ENCODE data around the gene URGCP. TPM values are rescaled to one million over a fixed set of nuclear protein-coding genes. Genes with fewer than 3 reads are reported as not detected.

URGCP gene, protein sequence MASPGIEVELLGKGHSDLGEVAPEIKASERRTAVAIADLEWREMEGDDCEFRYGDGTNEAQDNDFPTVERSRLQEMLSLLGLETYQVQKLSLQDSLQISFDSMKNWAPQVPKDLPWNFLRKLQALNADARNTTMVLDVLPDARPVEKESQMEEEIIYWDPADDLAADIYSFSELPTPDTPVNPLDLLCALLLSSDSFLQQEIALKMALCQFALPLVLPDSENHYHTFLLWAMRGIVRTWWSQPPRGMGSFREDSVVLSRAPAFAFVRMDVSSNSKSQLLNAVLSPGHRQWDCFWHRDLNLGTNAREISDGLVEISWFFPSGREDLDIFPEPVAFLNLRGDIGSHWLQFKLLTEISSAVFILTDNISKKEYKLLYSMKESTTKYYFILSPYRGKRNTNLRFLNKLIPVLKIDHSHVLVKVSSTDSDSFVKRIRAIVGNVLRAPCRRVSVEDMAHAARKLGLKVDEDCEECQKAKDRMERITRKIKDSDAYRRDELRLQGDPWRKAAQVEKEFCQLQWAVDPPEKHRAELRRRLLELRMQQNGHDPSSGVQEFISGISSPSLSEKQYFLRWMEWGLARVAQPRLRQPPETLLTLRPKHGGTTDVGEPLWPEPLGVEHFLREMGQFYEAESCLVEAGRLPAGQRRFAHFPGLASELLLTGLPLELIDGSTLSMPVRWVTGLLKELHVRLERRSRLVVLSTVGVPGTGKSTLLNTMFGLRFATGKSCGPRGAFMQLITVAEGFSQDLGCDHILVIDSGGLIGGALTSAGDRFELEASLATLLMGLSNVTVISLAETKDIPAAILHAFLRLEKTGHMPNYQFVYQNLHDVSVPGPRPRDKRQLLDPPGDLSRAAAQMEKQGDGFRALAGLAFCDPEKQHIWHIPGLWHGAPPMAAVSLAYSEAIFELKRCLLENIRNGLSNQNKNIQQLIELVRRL
- 10 to 100 TPM; 27.0 to 51.3 (median 40.0) TPM for total RNA-seq

GRCh38 chr7:43906331-43907010 lies at the start of gene URGCP:
TSS of gene URGCP (minus strand) at chr7:43906596. CDS start at chr7:43906575, 21 bp downstream.
- intact Hi-C loops (cut with DNase I) = loop anchor here (5.0 kb wide), 1 partner anchor 34 kb away; no protein-coding TSS in a partner anchor
- no peak for DNase-seq (ENCODE audit: extremely low spot score)
- WGBS = 0% methylated on average over 1 of the region's 73 CpGs

DNA sequence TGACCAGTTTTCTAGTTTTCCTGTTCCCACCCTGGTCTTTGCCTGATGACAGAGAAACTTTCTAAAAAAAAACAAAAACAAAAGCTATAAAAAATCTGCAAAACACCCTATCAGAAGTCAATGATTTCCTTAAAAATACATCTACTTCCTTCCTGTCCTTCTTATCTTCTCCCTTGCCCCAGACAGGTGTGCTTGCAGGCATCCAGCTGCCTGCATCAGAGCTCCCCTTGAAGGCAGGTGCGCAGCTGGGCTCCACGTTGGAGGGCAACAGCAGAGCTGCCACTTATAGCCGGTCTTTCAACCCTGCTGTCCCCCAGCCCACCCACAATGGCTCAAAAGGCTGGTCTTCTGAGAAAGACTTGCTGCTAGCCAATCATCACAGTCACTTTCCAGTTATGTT lies 49.6 kb upstream of the URGCP start:
- Histone ChIP-seq H3K36me3 (peaks cover 17 to 60% (median 30%) of the 10 kb centered on the region in 4 donors), H3K27me3 (no peaks in the 10 kb centered on the region), H3K4me3 (no peak overlapping the region), H3K4me1 (no peaks in the 10 kb centered on the region), H3K9me3 (no peaks in the 10 kb centered on the region), H3K27ac (replicated peaks in 1 of 4) (no peak overlapping the region)
- no peak for DNase-seq (ENCODE audit: extremely low spot score)
- intact Hi-C loops (cut with DNase I) = no loop called here
- TF ChIP-seq CTCF (IDR thresholded peaks at IDR 0.05) (no peak), POLR2AphosphoS5 (IDR thresholded peaks at IDR 0.05) (no peak), EP300 (IDR thresholded peaks at IDR 0.05) (no peak), POLR2A (IDR thresholded peaks at IDR 0.05; ENCODE audit: low read depth) (no peak)
- WGBS = 79% methylated on average over 3 of the region's 3 CpGs

More at GRCh38 chr7:43906331-43907010, at the start of gene URGCP:
- H3K4me1 ChIP-seq = peaks cover 31 to 47% (median 42%) of the 10 kb centered on the region in 4 donors
- TF ChIP-seq EP300 (IDR thresholded peaks at IDR 0.05) = no peak
- TF ChIP-seq POLR2AphosphoS5 (IDR thresholded peaks at IDR 0.05) = no peak
- TF ChIP-seq CTCF (IDR thresholded peaks at IDR 0.05) = no peak
- TF ChIP-seq POLR2A (IDR thresholded peaks at IDR 0.05; ENCODE audit: low read depth) = no peak
- H3K27ac ChIP-seq (replicated peaks in 1 of 4) = peak within 1 kb of the TSS; percentile 91 to 93 (median 92)
- H3K36me3 ChIP-seq = peaks cover 0 to 2% (median 0%) of the 10 kb centered on the region in 4 donors
- no peaks in the 10 kb centered on the region for H3K9me3 ChIP-seq
- peak within 1 kb of the TSS; percentile 79 to 96 (median 86) for H3K4me3 ChIP-seq
- no peaks in the 10 kb centered on the region for H3K27me3 ChIP-seq

DNA sequence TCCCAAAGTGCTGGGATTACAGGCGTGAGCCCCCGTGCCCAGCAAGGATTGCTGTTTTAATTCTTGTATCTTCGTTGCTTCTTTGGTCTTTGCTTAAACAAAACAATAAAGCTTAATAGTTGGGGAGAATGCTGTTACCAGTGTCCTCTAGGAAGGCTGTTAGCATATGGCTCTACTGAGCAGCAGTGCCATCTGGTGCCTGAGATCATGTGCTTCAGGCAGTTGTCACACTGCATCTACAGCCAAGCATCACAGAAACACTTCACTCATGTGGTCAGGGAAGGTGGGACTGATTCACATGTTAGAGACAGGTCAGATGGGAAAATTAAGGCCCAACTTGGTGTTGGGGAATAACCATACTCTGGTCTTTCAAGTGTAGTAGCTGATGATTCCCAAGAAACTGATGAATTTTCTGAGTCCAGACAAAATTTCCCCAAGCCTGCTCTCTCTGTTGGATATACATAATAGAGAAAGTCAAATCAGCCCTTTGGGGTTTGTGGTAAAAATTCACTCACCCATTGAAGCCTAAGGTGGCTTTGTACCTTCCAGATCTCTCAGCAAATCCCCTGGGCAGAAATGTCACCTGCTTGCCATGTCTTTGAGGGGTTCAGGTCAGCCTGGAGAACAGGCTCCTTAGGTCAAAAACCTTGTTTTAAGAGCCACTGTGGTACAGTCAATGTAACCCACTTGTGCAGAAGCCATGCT lies 48.3 kb upstream of the URGCP start:
- Histone ChIP-seq H3K9me3 (no peaks in the 10 kb centered on the region), H3K27me3 (no peaks in the 10 kb centered on the region), H3K4me3 (no peak overlapping the region), H3K36me3 (peaks cover 26 to 64% (median 42%) of the 10 kb centered on the region in 4 donors), H3K4me1 (no peaks in the 10 kb centered on the region), H3K27ac (replicated peaks in 1 of 4) (no peak overlapping the region)
- intact Hi-C loops (cut with DNase I) = no loop called here
- no peak for DNase-seq (ENCODE audit: extremely low spot score)
- WGBS = 83% methylated on average over 3 of the region's 3 CpGs
- no peak for TF ChIP-seq EP300 (IDR thresholded peaks at IDR 0.05)
- peak in 1 of 3 experiments; percentile 23 for TF ChIP-seq CTCF (IDR thresholded peaks at IDR 0.05)

- Histone ChIP-seq H3K27me3 (no peaks in the 10 kb centered on the region), H3K36me3 (peaks cover 26 to 80% (median 56%) of the 10 kb centered on the region in 4 donors), H3K4me1 (no peaks in the 10 kb centered on the region), H3K4me3 (no peak overlapping the region), H3K27ac (replicated peaks in 1 of 4) (no peak overlapping the region), H3K9me3 (no peaks in the 10 kb centered on the region)
- no peak for DNase-seq (ENCODE audit: extremely low spot score)
- 97% methylated on average over 5 of the region's 5 CpGs for WGBS
- intact Hi-C loops (cut with DNase I) = no loop called here
- no peak for TF ChIP-seq EP300 (IDR thresholded peaks at IDR 0.05)
- TF ChIP-seq CTCF (IDR thresholded peaks at IDR 0.05) = no peak
- no peak for TF ChIP-seq POLR2A (IDR thresholded peaks at IDR 0.05; ENCODE audit: low read depth)
- TF ChIP-seq POLR2AphosphoS5 (IDR thresholded peaks at IDR 0.05) = no peak
Measured at GRCh38 chr7:43953071-43953470, 46.7 kb upstream of the URGCP start.
